Fibroblast of lung (primary cell): ENCODE measurements around the gene EXOC6B. TPM values are rescaled to one million over a fixed set of nuclear protein-coding genes. Genes with fewer than 3 reads are reported as not detected.

Experiments
- DNase-seq, 2 donors: peaks; one replicate each; pipeline versions ENCODE4 v3.0.0 to v3.0.0-alpha.2; 2010; ENCODE audit warnings: low read depth in 2 of 2
- H2AFZ ChIP-seq: 2 replicates; pipeline ENCODE4 v1.5.1; 2012; ENCODE audit warnings: low read length, control low read depth, inconsistent platforms
- H3K27ac ChIP-seq: 2 replicates; pipeline ENCODE4 v1.5.1; 2011; ENCODE audit warnings: low read length, control low read depth; ENCODE audit not compliant: insufficient read depth
- H3K27me3 ChIP-seq: 2 replicates; pipeline ENCODE4 v1.5.1; 2011; ENCODE audit warnings: mild to moderate bottlenecking, low read length; ENCODE audit not compliant: control insufficient read depth, insufficient read depth
- H3K36me3 ChIP-seq: 2 replicates; pipeline ENCODE4 v1.5.1; 2011; ENCODE audit warnings: low read length; ENCODE audit not compliant: control insufficient read depth, insufficient read depth
- H3K4me1 ChIP-seq: 2 replicates; pipeline ENCODE4 v1.5.1; 2011; ENCODE audit warnings: low read length; ENCODE audit not compliant: control insufficient read depth, insufficient read depth; ENCODE audit errors: extremely low read depth
- H3K4me2 ChIP-seq: 2 replicates; pipeline ENCODE4 v1.5.1; 2011; ENCODE audit warnings: low read length, control low read depth; ENCODE audit not compliant: insufficient read depth; ENCODE audit errors: extremely low read depth
- H3K4me3 ChIP-seq, 4 experiments: fragments of 200-600 bp in 1 of 4; sonication (generic) in 1 of 4; replicated peaks in 1 of 4; 2 replicates each; pipeline ENCODE4 v1.5.1; 2011 to 2016; ENCODE audit warnings: low read length in 4 of 4, low read depth in 3 of 4, mild to moderate bottlenecking in 3 of 4, control low read depth in 2 of 4, inconsistent platforms in 1 of 4, mixed read lengths in 1 of 4; ENCODE audit not compliant: insufficient read depth in 1 of 4; ENCODE audit errors: control extremely low read depth in 1 of 4
- H3K79me2 ChIP-seq: 2 replicates; pipeline ENCODE4 v1.5.1; 2012; ENCODE audit warnings: mild to moderate bottlenecking, low read length, inconsistent platforms; ENCODE audit not compliant: control insufficient read depth, insufficient read depth
- H3K9ac ChIP-seq: 2 replicates; pipeline ENCODE4 v1.5.1; 2011; ENCODE audit warnings: mild to moderate bottlenecking, low read length, control low read depth; ENCODE audit not compliant: insufficient read depth
- H3K9me3 ChIP-seq: 2 replicates; pipeline ENCODE4 v1.5.1; 2012; ENCODE audit warnings: low read depth, low read length; ENCODE audit not compliant: control insufficient read depth, insufficient read depth
- H4K20me1 ChIP-seq: 2 replicates; pipeline ENCODE4 v1.5.1; 2011; ENCODE audit warnings: low read length; ENCODE audit not compliant: control insufficient read depth, insufficient read depth; ENCODE audit errors: extremely low read depth
- CTCF ChIP-seq, 2 donors: IDR thresholded peaks in 1 of 2; conservative IDR thresholded peaks in 1 of 2; 1 replicate in 1 of 2; 2 replicates in 1 of 2; pipeline ENCODE4 v1.5.1; 2011 to 2012; ENCODE audit warnings: low read length in 2 of 2, control low read depth in 1 of 2, inconsistent platforms in 1 of 2, low read depth in 1 of 2, mild to moderate bottlenecking in 1 of 2
- EZH2 ChIP-seq: IDR thresholded peaks from 2 replicates; pipeline ENCODE4 v1.5.1; 2012; ENCODE audit warnings: low read length, control low read depth, mild to moderate bottlenecking; ENCODE audit errors: missing control alignments
- polyA plus RNA-seq, 2 donors: library from polyadenylated mRNA; depleted of rRNA in 1 of 2; stranded (reverse) in 1 of 2; unstranded in 1 of 2; fragments of >200 nt; gene quantifications; 2 replicates each; pipeline ENCODE4 v1.2.1, GENCODE V29; 2011 to 2012; ENCODE audit warnings: missing spikeins in 1 of 2
- total RNA-seq: library from RNA; depleted of rRNA; stranded (reverse); fragments of >200 nt; gene quantifications from 2 replicates; pipeline ENCODE4 v1.2.1, GENCODE V29; 2014

The EXOC6B gene
- total and polyA plus RNA-seq, 2 donors (not counting 1 experiment from before 2014, with no cell fraction given): 26.3 to 36.5 TPM

DNA sequence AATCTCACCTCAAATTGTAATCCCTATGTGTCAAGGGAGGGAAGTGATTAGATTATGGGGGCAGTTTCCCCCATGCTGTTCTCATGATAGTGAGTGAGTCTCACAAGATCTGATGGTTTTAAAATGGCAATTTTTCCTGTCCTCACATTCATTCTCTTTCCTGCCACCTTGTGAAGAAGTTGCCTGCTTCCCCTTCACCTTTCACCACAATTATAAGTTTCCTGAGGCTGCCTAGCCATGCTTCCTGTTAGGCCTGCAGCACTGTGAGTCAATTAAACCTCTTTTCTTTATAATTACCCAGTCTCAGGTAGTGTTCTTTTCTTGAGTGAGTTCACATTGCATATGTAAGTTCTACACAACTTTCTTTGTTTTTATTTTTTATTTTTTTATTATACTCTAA lies 271.5 kb downstream of the EXOC6B start:
- DNase-seq: no peak
- Histone ChIP-seq H3K27ac (no peak overlapping the region), H3K27me3 (no peaks in the 10 kb centered on the region), H3K36me3 (no peaks in the 10 kb centered on the region), H3K79me2 (no peaks in the 10 kb centered on the region), H3K9me3 (no peaks in the 10 kb centered on the region), H3K4me3 (no peak overlapping the region), H3K9ac (no peak overlapping the region), H4K20me1 (no peaks in the 10 kb centered on the region), H3K4me1 (no peaks in the 10 kb centered on the region), H2AFZ (no peak overlapping the region), H3K4me2 (no peak overlapping the region)
- TF ChIP-seq EZH2 (no peak), CTCF (conservative IDR thresholded peaks at IDR 0.05 in 1 of 2, IDR thresholded peaks at IDR 0.05 in 1 of 2; ENCODE audit: low read depth in 1 of 2, low read length in 2 of 2) (no peak)

GRCh38 chr2:72548081-72548764 lies 277.6 kb downstream of the EXOC6B start:
- Histone ChIP-seq H2AFZ (no peak overlapping the region), H3K4me3 (no peak overlapping the region), H4K20me1 (no peaks in the 10 kb centered on the region), H3K79me2 (no peaks in the 10 kb centered on the region), H3K27me3 (no peaks in the 10 kb centered on the region), H3K36me3 (no peaks in the 10 kb centered on the region), H3K4me1 (no peaks in the 10 kb centered on the region), H3K4me2 (no peak overlapping the region), H3K9ac (no peak overlapping the region), H3K9me3 (no peaks in the 10 kb centered on the region), H3K27ac (no peak overlapping the region)
- TF ChIP-seq CTCF (conservative IDR thresholded peaks at IDR 0.05 in 1 of 2, IDR thresholded peaks at IDR 0.05 in 1 of 2; ENCODE audit: low read depth in 1 of 2, low read length in 2 of 2) (no peak), EZH2 (no peak)
- no peak for DNase-seq

- no peak overlapping the region for H3K4me3 ChIP-seq
- H2AFZ ChIP-seq: no peak overlapping the region
- no peak overlapping the region for H3K4me2 ChIP-seq
- no peaks in the 10 kb centered on the region for H3K9me3 ChIP-seq
- no peaks in the 10 kb centered on the region for H3K27me3 ChIP-seq
- no peaks in the 10 kb centered on the region for H4K20me1 ChIP-seq
- no peaks in the 10 kb centered on the region for H3K79me2 ChIP-seq
- DNase-seq: no peak
- H3K4me1 ChIP-seq: no peaks in the 10 kb centered on the region
- TF ChIP-seq CTCF (conservative IDR thresholded peaks at IDR 0.05 in 1 of 2, IDR thresholded peaks at IDR 0.05 in 1 of 2; ENCODE audit: low read depth in 1 of 2, low read length in 2 of 2) (no peak), EZH2 (no peak)
- H3K27ac ChIP-seq: no peak overlapping the region
- H3K36me3 ChIP-seq: no peaks in the 10 kb centered on the region
- H3K9ac ChIP-seq: no peak overlapping the region
Measured at GRCh38 chr2:72545790-72546189, 280.0 kb downstream of the EXOC6B start.
